H1 (cell line): ENCODE data around the gene KLHL29. TPM values are rescaled to one million over a fixed set of nuclear protein-coding genes. Genes with fewer than 3 reads are reported as not detected.

Experiments used
- CTCF ChIA-PET: fragments of 300-600 bp; sonication (Branson Sonifier 250); formaldehyde crosslinking; loops from one replicate; lab custom pipeline; 2021; ENCODE audit not compliant: partially characterized antibody; lab: Charles Lee
- POLR2A ChIA-PET: fragments of 300-600 bp; sonication (Branson Sonifier 250); formaldehyde crosslinking; loops from one replicate; lab custom pipeline; 2021; ENCODE audit warnings: inconsistent platforms; ENCODE audit not compliant: partially characterized antibody; lab: Charles Lee
- DNase-seq, 2 experiments: peaks; one replicate each; pipeline versions ENCODE4 v3.0.0 to v3.0.0-alpha.2; 2010 to 2022; ENCODE audit warnings: low spot score in 2 of 2, low read depth in 1 of 2, mixed read lengths in 1 of 2
- FAIRE-seq: peaks from 2 replicates; lab custom pipeline; 2011; peaks lifted over from hg19 to GRCh38; lab: Jason Lieb, UNC
- H2AFZ ChIP-seq: 2 replicates; pipeline ENCODE4 v1.8.1; 2012; ENCODE audit warnings: low read length, inconsistent platforms
- H2AK5ac ChIP-seq: 2 replicates; pipeline ENCODE4 v1.6.1; 2013; ENCODE audit warnings: low read depth, low read length
- H2BK120ac ChIP-seq: replicated peaks from 2 replicates; pipeline ENCODE3; 2013; ENCODE audit warnings: low read depth, low read length, inconsistent platforms
- H2BK12ac ChIP-seq: 2 replicates; pipeline ENCODE4 v1.6.1; 2013; ENCODE audit warnings: low read depth, low read length
- H2BK15ac ChIP-seq: 2 replicates; pipeline ENCODE4 v1.6.1; 2013; ENCODE audit warnings: low read length
- H2BK20ac ChIP-seq: 2 replicates; pipeline ENCODE4 v1.6.1; 2013; ENCODE audit warnings: low read length
- H2BK5ac ChIP-seq: 2 replicates; pipeline ENCODE4 v1.6.1; 2013; ENCODE audit warnings: low read depth, low read length
- H3K14ac ChIP-seq: 2 replicates; pipeline ENCODE4 v1.6.1; 2013; ENCODE audit warnings: inconsistent platforms; ENCODE audit not compliant: insufficient read length
- H3K18ac ChIP-seq: 2 replicates; pipeline ENCODE4 v1.6.1; 2013; ENCODE audit warnings: low read length; ENCODE audit errors: extremely low read depth
- H3K23ac ChIP-seq: 2 replicates; pipeline ENCODE4 v1.6.1; 2013; ENCODE audit warnings: inconsistent platforms; ENCODE audit not compliant: insufficient read length
- H3K23me2 ChIP-seq: 2 replicates; pipeline ENCODE4 v1.6.1; 2013; ENCODE audit warnings: low read depth, low read length
- H3K27ac ChIP-seq: 2 replicates; pipeline ENCODE4 v1.6.1; 2011; ENCODE audit warnings: low read depth, low read length, inconsistent platforms
- H3K27me3 ChIP-seq, 4 experiments: replicated peaks in 1 of 4; 1 replicate in 1 of 4; 2 replicates in 3 of 4; pipeline versions ENCODE4 v1.6.1 to v1.8.1; 2011 to 2013; ENCODE audit warnings: low read length in 3 of 4, mild to moderate bottlenecking in 3 of 4, inconsistent platforms in 2 of 4, mixed read lengths in 2 of 4, moderate library complexity in 1 of 4; ENCODE audit not compliant: control insufficient read depth in 3 of 4, insufficient read depth in 3 of 4; ENCODE audit errors: extremely low read depth in 1 of 4
- H3K36me3 ChIP-seq, 4 experiments: 2 replicates each; pipeline versions ENCODE4 v1.6.1 to v1.8.1; 2011 to 2013; ENCODE audit warnings: mild to moderate bottlenecking in 4 of 4, low read length in 3 of 4, moderate library complexity in 2 of 4, control low read depth in 1 of 4, inconsistent platforms in 1 of 4; ENCODE audit not compliant: insufficient read depth in 4 of 4, control insufficient read depth in 2 of 4
- H3K4ac ChIP-seq: replicated peaks from 2 replicates; pipeline ENCODE3; 2013; ENCODE audit warnings: low read length, low read depth, mixed read lengths, inconsistent platforms; ENCODE audit not compliant: insufficient read length
- H3K4me1 ChIP-seq, 4 experiments: replicated peaks in 1 of 4; 1 replicate in 1 of 4; 2 replicates in 3 of 4; pipeline versions ENCODE4 v1.6.1 to v1.8.1; 2011 to 2013; ENCODE audit warnings: low read length in 3 of 4, inconsistent platforms in 2 of 4, mixed read lengths in 1 of 4; ENCODE audit not compliant: insufficient read depth in 4 of 4, control insufficient read depth in 3 of 4
- H3K4me2 ChIP-seq, 2 experiments: 2 replicates each; pipeline versions ENCODE4 v1.6.1 to v1.8.1; 2011 to 2013; ENCODE audit warnings: low read depth in 2 of 2, low read length in 2 of 2, control low read depth in 1 of 2, inconsistent platforms in 1 of 2, mild to moderate bottlenecking in 1 of 2; ENCODE audit not compliant: insufficient read depth in 1 of 2
- H3K4me3 ChIP-seq, 4 experiments: fragments of 200-600, 300-600 bp in 1 of 4; sonication (generic), shearing (Covaris generic), sonication (Bioruptor Twin) in 1 of 4; 2 replicates each; pipeline versions ENCODE4 v1.5.1 to v1.8.1; 2011 to 2016; ENCODE audit warnings: low read length in 4 of 4, low read depth in 3 of 4, control low read depth in 2 of 4, inconsistent platforms in 2 of 4, mild to moderate bottlenecking in 2 of 4, mixed read lengths in 1 of 4, moderate library complexity in 1 of 4; ENCODE audit not compliant: insufficient read depth in 2 of 4; ENCODE audit errors: extremely low read depth in 1 of 4
- H3K56ac ChIP-seq: replicated peaks from 2 replicates; pipeline ENCODE3; 2013; ENCODE audit warnings: low read depth, mild to moderate bottlenecking, mixed read lengths, low read length, inconsistent platforms; ENCODE audit not compliant: insufficient read length
- H3K79me1 ChIP-seq: 2 replicates; pipeline ENCODE4 v1.6.1; 2013; ENCODE audit warnings: low read depth, low read length, control low read depth
- H3K79me2 ChIP-seq, 2 experiments: 2 replicates each; pipeline versions ENCODE4 v1.6.1 to v1.8.1; 2012 to 2013; ENCODE audit warnings: low read length in 2 of 2, mild to moderate bottlenecking in 2 of 2, inconsistent platforms in 1 of 2; ENCODE audit not compliant: insufficient read depth in 2 of 2, control insufficient read depth in 1 of 2
- H3K9ac ChIP-seq, 4 experiments: replicated peaks in 1 of 4; 1 replicate in 1 of 4; 2 replicates in 3 of 4; pipeline versions ENCODE4 v1.6.1 to v1.8.1; 2011 to 2013; ENCODE audit warnings: low read depth in 3 of 4, low read length in 3 of 4, control low read depth in 2 of 4, mild to moderate bottlenecking in 2 of 4, moderate library complexity in 2 of 4, inconsistent platforms in 1 of 4; ENCODE audit errors: extremely low read depth in 1 of 4
- H3K9me3 ChIP-seq, 2 experiments: 2 replicates each; pipeline versions ENCODE4 v1.6.1 to v1.8.1; 2012 to 2013; ENCODE audit warnings: mild to moderate bottlenecking in 2 of 2, moderate library complexity in 2 of 2, control low read depth in 1 of 2, inconsistent platforms in 1 of 2, low read depth in 1 of 2, low read length in 1 of 2, mixed read lengths in 1 of 2; ENCODE audit not compliant: insufficient read depth in 2 of 2
- H4K20me1 ChIP-seq, 2 experiments: replicated peaks in 1 of 2; 2 replicates each; pipeline versions ENCODE3 to v1.8.1; 2011 to 2013; ENCODE audit warnings: inconsistent platforms in 2 of 2, low read length in 2 of 2, mild to moderate bottlenecking in 1 of 2; ENCODE audit not compliant: insufficient read depth in 2 of 2, control insufficient read depth in 1 of 2
- H4K5ac ChIP-seq: 2 replicates; pipeline ENCODE4 v1.6.1; 2013; ENCODE audit warnings: low read length, low read depth, mixed read lengths, inconsistent platforms; ENCODE audit not compliant: insufficient read length
- H4K8ac ChIP-seq: 2 replicates; pipeline ENCODE4 v1.8.0; 2013; ENCODE audit warnings: mild to moderate bottlenecking, moderate library complexity, low read length, inconsistent platforms; ENCODE audit not compliant: insufficient read depth; ENCODE audit errors: extremely low read depth
- H4K91ac ChIP-seq: replicated peaks from 2 replicates; pipeline ENCODE3; 2013; ENCODE audit warnings: low read length, mixed read lengths, inconsistent platforms; ENCODE audit not compliant: insufficient read length
- CHD2 ChIP-seq: IDR thresholded peaks from 2 replicates; pipeline ENCODE4 v1.6.1; 2012; ENCODE audit warnings: low read length, improper control_type of control experiment
- WGBS, 2 experiments: shearing (Covaris generic) in 1 of 2; methylation state at CpG; one replicate each; pipeline versions ENCODE4 v1.1.6 to v1.1.7; 2013 to 2015; ENCODE audit warnings: low lambda C conversion rate in 2 of 2, mixed read lengths in 2 of 2, inconsistent platforms in 1 of 2, low coverage in 1 of 2, missing lambda C conversion rate in 1 of 2; ENCODE audit not compliant: insufficient replicate concordance in 2 of 2, insufficient coverage in 1 of 2, insufficient read length in 1 of 2; ENCODE audit errors: extremely low coverage in 1 of 2, missing lambda C conversion rate in 1 of 2; 5-methylcytosine and 5-hydroxymethylcytosine counted together
- polyA plus RNA-seq, 7 experiments: library from polyadenylated mRNA; depleted of rRNA in 3 of 7; stranded (reverse) in 5 of 7; unstranded in 2 of 7; fragments of >200 nt in 5 of 7; fragments of 200-250 nt in 2 of 7; gene quantifications; 1 replicate in 5 of 7; 2 replicates in 1 of 7; 4 replicates in 1 of 7; pipeline versions ENCODE4 v1.2.1 to v1.2.3, GENCODE V29; 2011 to 2013; ENCODE audit warnings: missing spikeins in 2 of 7, mixed read lengths in 2 of 7
- total RNA-seq: library from RNA; stranded (reverse); fragmentation: NEBNext Ultra II Directional; extraction: Animal tissue kit (Norgen Biotek cat#: 25700); gene quantifications from 2 replicates; pipeline ENCODE4 v1.2.1, GENCODE V29; 2021

The KLHL29 gene
- total and polyA plus RNA-seq, 2 of the 8 experiments (the other 6 are each of a cell fraction or from before 2014, with no cell fraction given): 1.1 to 4.7 TPM

DNA sequence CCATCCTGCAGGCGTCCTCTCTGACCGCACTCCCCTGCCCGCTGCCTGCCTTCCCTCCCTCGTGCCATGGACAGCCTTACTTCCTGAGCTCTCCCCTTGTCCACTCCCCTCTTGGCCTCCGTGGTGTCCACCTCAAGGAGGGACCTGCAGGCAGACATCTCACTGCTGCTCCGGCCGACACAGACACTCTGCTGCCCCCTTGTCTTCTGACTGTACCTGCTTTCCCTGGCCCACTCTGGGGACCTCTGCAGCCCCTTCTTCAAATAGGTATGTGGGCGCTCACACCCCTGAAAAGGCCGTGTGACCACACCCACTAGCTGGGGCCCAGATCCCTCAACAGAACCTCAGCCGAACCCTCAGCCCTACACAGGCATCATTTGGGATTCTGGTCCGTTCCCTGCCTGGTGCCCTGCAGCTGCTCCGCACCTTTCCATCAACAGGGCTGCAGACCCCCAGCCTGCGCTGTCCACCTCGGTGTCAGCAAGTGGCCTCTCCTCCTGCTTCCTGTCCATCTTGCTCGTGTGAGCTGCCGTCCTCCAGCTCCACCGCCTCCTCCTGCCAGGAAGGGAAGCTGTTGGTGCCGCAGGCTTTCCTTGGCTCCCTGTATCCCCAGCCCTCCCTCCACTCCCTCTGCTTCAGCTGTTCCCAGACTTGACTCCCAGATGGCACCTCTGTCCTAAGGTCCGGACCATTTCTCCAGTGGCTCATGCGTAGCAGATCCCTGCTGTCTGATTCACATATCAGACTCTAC, 94.1 kb downstream of the KLHL29 start:
- Histone ChIP-seq H2BK20ac (peak overlapping the region; percentile 82; the same call in 1 of the 2 replicates), H3K4me1 (peaks cover 5 to 45% (median 17%) of the 10 kb centered on the region in 4 experiments), H3K4me3 (no peak overlapping the region), H2BK12ac (peak overlapping the region; percentile 99), H3K27me3 (peaks cover 0 to 4% (median 0%) of the 10 kb centered on the region in 4 experiments; a peak in 1 of 7 replicates), H4K8ac (no peak overlapping the region; the same call in none of the 2 replicates), H3K36me3 (no peaks in the 10 kb centered on the region), H3K4ac (peak overlapping the region; percentile 23), H3K23ac (no peak overlapping the region), H4K91ac (peak overlapping the region; percentile 83), H3K79me1 (no peaks in the 10 kb centered on the region), H3K4me2 (peak overlapping the region in 1 of 2 experiments; percentile 34; a peak in 2 of 4 replicates), H2BK120ac (peak overlapping the region; percentile 16), H2BK15ac (peak overlapping the region; percentile 98; the same call in 1 of the 2 replicates), H3K56ac (no peak overlapping the region), H4K20me1 (no peaks in the 10 kb centered on the region), H3K27ac (no peak overlapping the region), H2BK5ac (0 out of 2 replicates have a peak overlapping the region, but pooled peaks have one; percentile 69), H3K9me3 (no peaks in the 10 kb centered on the region), H3K14ac (no peak overlapping the region), H3K9ac (no peak overlapping the region), H2AFZ (no peak overlapping the region), H3K79me2 (no peaks in the 10 kb centered on the region), H3K23me2 (no peaks in the 10 kb centered on the region), H3K18ac (peak overlapping the region; percentile 81), H2AK5ac (peak overlapping the region; percentile 96), H4K5ac (no peak overlapping the region)
- 83% methylated on average over 13 of the region's 20 CpGs; no CpG with 5 or more reads in 1 of the 2 experiments for WGBS, 2 experiments
- no peak for TF ChIP-seq CHD2
- DNase-seq (no peak), FAIRE-seq (no peak)
- ChIA-PET POLR2A (interaction anchor here (0.9 kb wide), 1 partner anchor 12 kb away, joined by 4 read pairs; no protein-coding TSS in a partner anchor), CTCF (interaction anchor here (1.1 to 5.1 kb wide), 10 partner anchors 9 to 65 kb away, joined by 3 to 23 read pairs (median 8); no protein-coding TSS in a partner anchor)
